Caco-2 (cell line): Measurements from ENCODE around the gene AGAP2. TPM values are rescaled to one million over a fixed set of nuclear protein-coding genes. Genes with fewer than 3 reads are reported as not detected.

Source experiments
- BruUV-seq: library from RNA; stranded (reverse); fragments of 400-500 nt; replicated peaks from 2 replicates; lab custom pipeline; 2021; lab: Mats Ljungman, UMichigan
- CTCF ChIA-PET: fragments of 300-600 bp; sonication (Branson Sonifier 250); formaldehyde crosslinking; loops from one replicate; lab custom pipeline; 2022; ENCODE audit warnings: antibody characterized with exemption; lab: Charles Lee
- POLR2A ChIA-PET: fragments of 300-600 bp; sonication (Branson Sonifier 250); formaldehyde crosslinking; loops from one replicate; lab custom pipeline; 2022; ENCODE audit warnings: antibody characterized with exemption; lab: Charles Lee
- DNase-seq, 2 experiments: peaks; one replicate each; pipeline versions ENCODE4 v3.0.0 to v3.0.0-alpha.2; 2020 to 2022
- H3K27me3 ChIP-seq: replicated peaks from 2 replicates; pipeline ENCODE4 v1.6.0; 2011; ENCODE audit warnings: low read length; ENCODE audit not compliant: control insufficient read depth, insufficient read depth
- H3K36me3 ChIP-seq: 2 replicates; pipeline ENCODE4 v1.5.1; 2011; ENCODE audit warnings: low read length; ENCODE audit not compliant: control insufficient read depth, insufficient read depth
- H3K4me1 ChIP-seq: fragments of 250-450 bp; sonication (Bioruptor Pico); 2 replicates; pipeline ENCODE4 v1.5.1; 2020; ENCODE audit warnings: mild to moderate bottlenecking
- H3K4me3 ChIP-seq: 2 replicates; pipeline ENCODE4 v1.5.1; 2011; ENCODE audit warnings: low read depth, mild to moderate bottlenecking, control low read depth, low read length
- H3K9me3 ChIP-seq: fragments of 250-450 bp; sonication (Bioruptor Pico); 2 replicates; pipeline ENCODE4 v1.5.1; 2020; ENCODE audit warnings: mild to moderate bottlenecking, moderate library complexity
- H3K27ac Mint-ChIP-seq: one replicate; pipeline ENCODE4 v1.8.0; 2022; ENCODE audit warnings: mixed read lengths; ENCODE audit not compliant: unreplicated experiment
- H3K27me3 Mint-ChIP-seq: one replicate; pipeline ENCODE4 v1.8.0; 2022; ENCODE audit warnings: mixed read lengths; ENCODE audit not compliant: insufficient read depth, unreplicated experiment
- H3K36me3 Mint-ChIP-seq: one replicate; pipeline ENCODE4 v1.8.0; 2022; ENCODE audit warnings: mild to moderate bottlenecking, mixed read lengths; ENCODE audit not compliant: insufficient read depth, unreplicated experiment
- H3K4me1 Mint-ChIP-seq: one replicate; pipeline ENCODE4 v1.8.0; 2022; ENCODE audit warnings: low read depth, mixed read lengths; ENCODE audit not compliant: unreplicated experiment
- H3K4me3 Mint-ChIP-seq: one replicate; pipeline ENCODE4 v1.8.0; 2022; ENCODE audit warnings: mild to moderate bottlenecking, moderate library complexity, mixed read lengths; ENCODE audit not compliant: unreplicated experiment
- H3K9me3 Mint-ChIP-seq: one replicate; pipeline ENCODE4 v1.8.0; 2022; ENCODE audit warnings: mixed read lengths; ENCODE audit not compliant: unreplicated experiment
- intact Hi-C: fragments of 100-400 bp; cut with micrococcal nuclease; formaldehyde crosslinking; loops from one replicate; pipeline ENCODE4 v1.10.0; 2022; ENCODE audit not compliant: unreplicated experiment
- total RNA-seq: library from RNA; stranded (reverse); gene quantifications from 2 replicates; pipeline ENCODE4 v1.2.3, GENCODE V29; 2022
- TF ChIP-seq, protein P1 (sequence below), 2 experiments: fragments of 200-600 bp in 1 of 2; IDR thresholded peaks; 1 replicate in 1 of 2; 2 replicates in 1 of 2; pipeline versions ENCODE4 v1.5.1 to v1.8.0; 2011 to 2022; ENCODE audit warnings: antibody characterized with exemption in 1 of 2, control low read depth in 1 of 2, inconsistent platforms in 1 of 2, low read depth in 1 of 2, low read length in 1 of 2, mild to moderate bottlenecking in 1 of 2, moderate library complexity in 1 of 2; ENCODE audit not compliant: insufficient read depth in 1 of 2, severe bottlenecking in 1 of 2, unreplicated experiment in 1 of 2

AGAP2 gene
- total RNA-seq, 1 experiment from 2014 or later, result 0.09 TPM

DNA sequence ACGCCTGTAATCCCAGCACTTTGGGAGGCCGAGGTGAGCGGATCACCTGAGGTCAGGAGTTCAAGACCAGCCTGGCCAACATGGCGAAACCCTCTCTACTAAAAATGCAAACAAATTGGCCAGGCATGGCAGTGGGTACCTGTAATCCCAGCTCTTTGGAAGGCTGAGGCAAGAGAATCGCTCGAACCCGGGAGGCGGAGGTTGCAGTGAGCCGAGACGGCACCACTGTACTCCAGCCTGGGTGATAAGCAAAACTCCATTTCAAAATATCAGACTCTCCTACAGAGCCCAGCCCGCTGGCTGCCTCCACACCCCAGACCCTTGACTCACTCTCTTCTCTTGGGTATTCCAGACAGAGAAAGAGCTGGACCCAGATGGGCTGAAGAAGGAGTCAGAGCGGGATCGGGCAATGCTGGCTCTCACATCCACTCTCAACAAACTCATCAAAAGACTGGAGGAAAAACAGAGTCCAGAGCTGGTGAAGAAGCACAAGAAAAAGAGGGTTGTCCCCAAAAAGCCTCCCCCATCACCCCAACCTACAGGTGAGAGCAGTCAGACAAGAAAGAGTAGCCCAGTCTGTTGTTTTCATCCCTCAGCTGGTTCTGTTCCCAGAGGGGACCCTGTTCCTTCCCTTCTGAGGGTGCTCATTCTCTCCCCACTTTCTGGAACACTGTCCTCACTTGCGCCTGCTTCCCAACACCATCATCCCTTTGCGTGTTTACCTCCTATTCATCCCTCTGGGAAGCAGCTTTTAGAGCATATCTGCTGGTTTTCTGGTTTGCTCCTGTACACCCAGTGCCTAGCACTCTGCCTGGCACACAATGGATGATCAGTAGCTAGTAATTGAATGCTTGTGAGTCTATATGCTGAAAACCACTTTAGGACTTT lies 19.7 kb downstream of the AGAP2 start:
- Mint-ChIP-seq H3K36me3 (peaks cover 14% of the 10 kb centered on the region), H3K27me3 (no peaks in the 10 kb centered on the region), H3K27ac (no peak overlapping the region), H3K9me3 (no peaks in the 10 kb centered on the region), H3K4me1 (no peaks in the 10 kb centered on the region), H3K4me3 (no peak overlapping the region)
- no peaks in the 10 kb centered on the region for H3K36me3 ChIP-seq
- no peaks in the 10 kb centered on the region for H3K9me3 ChIP-seq
- POLR2A ChIA-PET, result no interaction called here
- intact Hi-C loops, result no loop called here
- TF ChIP-seq, protein P1, sequence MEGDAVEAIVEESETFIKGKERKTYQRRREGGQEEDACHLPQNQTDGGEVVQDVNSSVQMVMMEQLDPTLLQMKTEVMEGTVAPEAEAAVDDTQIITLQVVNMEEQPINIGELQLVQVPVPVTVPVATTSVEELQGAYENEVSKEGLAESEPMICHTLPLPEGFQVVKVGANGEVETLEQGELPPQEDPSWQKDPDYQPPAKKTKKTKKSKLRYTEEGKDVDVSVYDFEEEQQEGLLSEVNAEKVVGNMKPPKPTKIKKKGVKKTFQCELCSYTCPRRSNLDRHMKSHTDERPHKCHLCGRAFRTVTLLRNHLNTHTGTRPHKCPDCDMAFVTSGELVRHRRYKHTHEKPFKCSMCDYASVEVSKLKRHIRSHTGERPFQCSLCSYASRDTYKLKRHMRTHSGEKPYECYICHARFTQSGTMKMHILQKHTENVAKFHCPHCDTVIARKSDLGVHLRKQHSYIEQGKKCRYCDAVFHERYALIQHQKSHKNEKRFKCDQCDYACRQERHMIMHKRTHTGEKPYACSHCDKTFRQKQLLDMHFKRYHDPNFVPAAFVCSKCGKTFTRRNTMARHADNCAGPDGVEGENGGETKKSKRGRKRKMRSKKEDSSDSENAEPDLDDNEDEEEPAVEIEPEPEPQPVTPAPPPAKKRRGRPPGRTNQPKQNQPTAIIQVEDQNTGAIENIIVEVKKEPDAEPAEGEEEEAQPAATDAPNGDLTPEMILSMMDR (IDR thresholded peaks at IDR 0.05; ENCODE audit: insufficient read depth in 1 of 2, low read depth in 1 of 2, low read length in 1 of 2, severe bottlenecking in 1 of 2, unreplicated experiment in 1 of 2), result no peak
- DNase-seq, result no peak
- no peaks in the 10 kb centered on the region for H3K4me1 ChIP-seq
- H3K27me3 ChIP-seq, result no peaks in the 10 kb centered on the region
- CTCF ChIA-PET, result no interaction called here
- H3K4me3 ChIP-seq, result no peak overlapping the region
- no TSS peak for BruUV-seq

DNA sequence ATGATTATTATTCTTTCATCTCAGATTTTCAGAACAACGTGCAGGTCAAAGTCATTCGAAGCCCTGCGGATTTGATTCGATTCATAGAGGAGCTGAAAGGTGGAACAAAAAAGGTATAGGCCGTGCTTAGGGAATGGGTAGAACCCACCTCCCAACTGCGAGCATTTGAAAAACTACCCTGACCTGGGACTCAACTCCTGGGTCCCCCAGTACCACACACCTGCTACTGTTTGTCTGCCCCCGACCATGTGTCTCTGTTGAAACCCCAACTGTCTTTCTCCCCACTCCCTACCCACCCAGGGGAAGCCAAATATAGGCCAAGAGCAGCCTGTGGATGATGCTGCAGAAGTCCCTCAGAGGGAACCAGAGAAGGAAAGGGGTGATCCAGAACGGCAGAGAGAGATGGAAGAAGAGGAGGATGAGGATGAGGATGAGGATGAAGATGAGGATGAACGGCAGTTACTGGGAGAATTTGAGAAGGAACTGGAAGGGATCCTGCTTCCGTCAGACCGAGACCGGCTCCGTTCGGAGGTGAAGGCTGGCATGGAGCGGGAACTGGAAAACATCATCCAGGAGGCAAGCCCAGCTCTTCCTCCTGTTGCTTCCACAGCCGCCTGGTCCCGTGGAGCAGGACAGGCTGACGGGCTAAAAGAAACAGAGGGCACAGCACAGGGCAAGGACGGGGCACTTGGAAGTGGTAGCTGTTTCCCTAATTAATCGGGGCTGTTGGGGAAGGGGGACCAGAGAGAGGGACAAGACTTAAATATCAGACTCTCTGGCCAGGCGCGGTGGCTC lies 20.5 kb downstream of the AGAP2 start:
- DNase-seq, result no peak
- TSS peak; percentile 16 for BruUV-seq
- Histone ChIP-seq H3K9me3 (no peaks in the 10 kb centered on the region), H3K4me1 (no peaks in the 10 kb centered on the region), H3K36me3 (no peaks in the 10 kb centered on the region), H3K27me3 (no peaks in the 10 kb centered on the region), H3K4me3 (no peak overlapping the region)
- POLR2A ChIA-PET, result no interaction called here
- intact Hi-C loops, result no loop called here
- H3K9me3 Mint-ChIP-seq, result no peaks in the 10 kb centered on the region
- H3K4me1 Mint-ChIP-seq, result no peaks in the 10 kb centered on the region
- H3K27me3 Mint-ChIP-seq, result no peaks in the 10 kb centered on the region
- no peak overlapping the region for H3K4me3 Mint-ChIP-seq
- peaks cover 12% of the 10 kb centered on the region for H3K36me3 Mint-ChIP-seq
- no peak overlapping the region for H3K27ac Mint-ChIP-seq
- TF ChIP-seq, protein P1 (IDR thresholded peaks at IDR 0.05; ENCODE audit: insufficient read depth in 1 of 2, low read depth in 1 of 2, low read length in 1 of 2, severe bottlenecking in 1 of 2, unreplicated experiment in 1 of 2), result no peak
- CTCF ChIA-PET, result no interaction called here

DNA sequence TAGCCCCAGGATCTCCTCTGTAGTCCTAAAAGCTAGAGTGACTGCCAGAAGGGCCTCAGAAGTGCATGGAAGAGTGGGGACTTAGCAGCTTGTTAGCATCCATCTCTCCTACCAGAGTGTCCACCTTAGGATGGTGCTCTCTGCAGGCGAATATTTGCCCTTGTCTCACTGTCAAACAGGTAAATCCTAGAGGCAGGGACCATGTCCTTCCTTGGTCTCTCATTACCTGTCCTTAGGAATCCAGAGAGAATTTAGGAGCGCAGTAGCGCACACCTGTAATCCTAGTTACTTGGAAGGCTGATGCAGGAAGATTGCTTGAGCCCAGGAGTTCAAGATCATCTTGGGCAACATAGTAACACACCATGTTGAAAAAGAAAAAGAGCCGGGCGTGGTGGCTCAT lies 21.4 kb downstream of the AGAP2 start:
- Mint-ChIP-seq H3K27ac (no peak overlapping the region), H3K36me3 (peaks cover 12% of the 10 kb centered on the region), H3K4me3 (no peak overlapping the region), H3K27me3 (no peaks in the 10 kb centered on the region), H3K4me1 (no peaks in the 10 kb centered on the region), H3K9me3 (no peaks in the 10 kb centered on the region)
- intact Hi-C loops, result no loop called here
- CTCF ChIA-PET, result no interaction called here
- Histone ChIP-seq H3K27me3 (no peaks in the 10 kb centered on the region), H3K4me3 (no peak overlapping the region), H3K9me3 (no peaks in the 10 kb centered on the region), H3K36me3 (no peaks in the 10 kb centered on the region), H3K4me1 (no peaks in the 10 kb centered on the region)
- DNase-seq, result no peak
- no TSS peak for BruUV-seq
- TF ChIP-seq, protein P1 (IDR thresholded peaks at IDR 0.05; ENCODE audit: insufficient read depth in 1 of 2, low read depth in 1 of 2, low read length in 1 of 2, severe bottlenecking in 1 of 2, unreplicated experiment in 1 of 2), result no peak
- POLR2A ChIA-PET, result no interaction called here
